Nasal cavity respiratory epithelium epithelial cell of viscerocranial mucosa (primary cell): Measurements from ENCODE around the gene MTARC1. TPM values are rescaled to one million over a fixed set of nuclear protein-coding genes. Genes with fewer than 3 reads are reported as not detected.

Source experiments
- total RNA-seq: library from RNA; depleted of rRNA; stranded (reverse); fragments of >200 nt; gene quantifications from 2 replicates; pipeline ENCODE4 v1.2.3, GENCODE V29; 2014

The MTARC1 gene
- 3.4 and 5.7 TPM in 2 replicates for total RNA-seq

GRCh38 chr1:220786337-220787068 lies at the start of gene MTARC1:
TSS of gene MTARC1 (plus strand) at chr1:220786913. CDS start at chr1:220786945, 32 bp downstream.

GRCh38 chr1:220748089-220748934 lies 38.4 kb upstream of the MTARC1 start, which contains the start of gene MTARC2:
TSS of gene MTARC2 (plus strand) at chr1:220748322. CDS start at chr1:220748532, 210 bp downstream.

Other genes with a start within 250 kb of the MTARC1 start
- 1.4 and 4.6 TPM in 2 replicates for gene C1orf115, start 96.5 kb upstream of the MTARC1 start, total RNA-seq
- gene MTARC2, start 38.6 kb upstream of the MTARC1 start, total RNA-seq: 1.0 and 4.6 TPM in 2 replicates
- gene HLX, start 92.5 kb downstream of the MTARC1 start, total RNA-seq: 0.07 TPM in 1 of 2 replicates, not detected in the other